GM21381 (cell line): ENCODE results near the gene GPR15.

Experiments used
- ATAC-seq: cut with Tn5 transposase; IDR thresholded peaks from one replicate; pipeline ENCODE4 v1.9.1; 2021; ENCODE audit warnings: mild to moderate bottlenecking, moderate library complexity; ENCODE audit not compliant: unreplicated experiment

Gene GPR15

DNA sequence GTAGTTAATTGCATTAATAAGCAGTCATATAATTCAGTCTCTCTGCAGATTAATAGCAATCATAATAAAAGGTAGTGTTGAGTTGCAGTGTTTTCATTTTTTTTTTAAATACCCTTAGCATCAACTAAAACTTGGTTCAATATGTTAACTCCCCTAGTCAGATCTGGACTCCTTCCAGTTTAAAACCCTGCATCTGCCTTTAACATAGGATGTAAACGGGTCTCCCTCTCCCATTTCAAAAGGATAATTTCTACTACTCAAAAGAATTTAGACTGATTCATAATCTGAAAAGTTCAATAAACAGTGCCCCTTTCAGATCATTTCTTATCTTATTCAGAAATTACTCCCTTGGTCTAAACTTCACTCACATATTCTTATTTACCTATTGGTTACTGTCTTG is 50.3 kb downstream of the GPR15 start:
- no peak for ATAC-seq

DNA sequence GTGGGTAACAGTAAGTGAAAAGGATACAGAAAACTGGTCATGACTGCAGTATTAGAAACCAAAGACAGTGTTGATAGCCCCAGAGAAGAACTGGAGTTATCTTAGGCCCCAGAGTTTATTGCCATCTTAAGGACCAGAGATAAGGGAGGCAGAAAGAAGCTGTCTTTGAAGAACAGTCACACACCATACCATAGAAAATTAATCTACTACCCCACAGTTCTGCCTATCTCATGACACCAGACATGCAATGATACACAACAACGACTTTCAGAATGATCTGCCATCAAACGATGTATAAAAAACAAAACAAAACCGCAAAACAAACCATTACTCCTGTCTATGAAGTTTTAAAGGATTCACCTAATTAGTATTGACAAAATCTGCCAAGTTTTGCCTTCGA is 52.0 kb downstream of the GPR15 start:
- no peak for ATAC-seq
